Activated CD8-positive, alpha-beta memory T cell treated with anti-CD3 and anti-CD28 coated beads, Interleukin-2, amount 50 U/mL, for 1 hour (primary cell): ENCODE results near the gene PLCH1.
"Not testable (repeated sequence)": the region's sequence is repeated elsewhere in the genome, so short reads cannot be mapped to it uniquely, and the experiment has no call there.

Experiments used
- DNase-seq: peaks from one replicate; pipeline ENCODE4 v3.0.0-alpha.2; 2020; ENCODE audit errors: extremely low read depth

PLCH1 gene

GRCh38 chr3:155420881-155421486 is 323.9 kb downstream of the PLCH1 start:
- DNase-seq = no peak

GRCh38 chr3:155420406-155420805 is 324.5 kb downstream of the PLCH1 start:
- DNase-seq = no peak

DNA sequence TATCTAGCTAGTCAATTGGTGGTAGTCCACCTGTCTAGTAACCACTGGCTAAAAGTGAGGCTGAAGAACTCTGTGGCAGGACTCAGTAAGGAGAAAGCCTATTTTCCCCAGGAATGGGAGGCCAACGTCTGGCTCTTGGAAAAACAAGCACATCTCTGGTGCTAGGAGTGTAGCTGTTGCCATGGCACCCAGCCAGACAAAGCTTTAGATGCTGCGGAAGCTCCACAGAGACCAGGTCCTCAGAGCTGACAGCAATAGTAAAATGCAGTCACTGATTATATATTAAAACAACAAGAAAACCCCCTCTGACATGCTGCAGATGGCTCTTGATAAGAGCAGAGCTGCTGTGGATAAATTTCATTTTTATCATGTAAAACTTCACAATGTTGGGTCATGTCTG is 326.5 kb downstream of the PLCH1 start:
- DNase-seq = no peak

GRCh38 chr3:155417119-155417517 is 327.8 kb downstream of the PLCH1 start:
- no peak for DNase-seq

DNA sequence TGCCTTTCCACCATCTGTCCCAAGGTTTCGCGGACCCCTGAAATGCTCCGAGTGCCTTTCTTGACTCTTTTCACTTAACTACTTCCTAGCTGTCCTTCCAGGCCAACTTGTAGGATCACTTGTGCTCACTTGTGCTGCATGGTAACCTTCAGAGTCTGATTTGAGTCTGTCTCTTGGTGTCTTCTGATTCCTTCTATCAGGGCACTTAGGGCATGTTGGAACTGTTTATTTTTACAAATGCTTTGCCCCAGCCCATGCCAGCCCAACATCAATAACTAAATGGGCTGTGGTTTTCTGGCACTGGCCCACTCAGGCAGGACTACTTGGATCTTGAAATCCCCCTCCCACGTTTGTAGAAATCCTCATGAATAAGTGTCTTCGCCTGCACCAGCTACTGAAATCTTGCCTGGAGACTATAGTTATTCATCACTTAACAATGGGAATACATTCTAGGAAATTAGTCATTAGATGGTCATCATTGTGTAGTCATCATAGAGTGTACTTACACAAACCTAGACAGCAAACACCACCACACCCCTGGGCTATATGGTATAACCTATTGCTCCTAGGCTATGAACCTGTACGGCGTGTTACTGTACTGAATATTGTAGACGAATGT is 328.3 kb downstream of the PLCH1 start:
- no peak for DNase-seq

DNA sequence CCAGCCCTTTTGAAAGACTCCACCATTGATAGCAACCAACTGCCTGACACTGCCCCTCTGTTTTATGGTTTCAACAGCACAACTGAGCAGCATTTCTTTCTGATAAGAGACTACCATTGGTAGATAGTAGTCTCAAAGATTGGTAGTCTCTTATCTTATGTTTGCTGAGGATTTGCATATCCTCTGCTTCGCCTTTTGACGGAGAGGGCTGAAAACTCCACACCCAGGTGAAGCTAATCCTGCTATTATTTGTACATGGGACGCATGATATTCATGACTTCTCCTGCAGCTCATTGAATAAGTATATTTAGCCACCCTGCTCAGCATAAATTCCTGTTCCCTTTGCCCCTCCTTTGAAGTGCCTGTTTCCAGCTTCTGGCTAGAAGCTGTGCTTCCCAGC is 332.0 kb downstream of the PLCH1 start:
- DNase-seq = no peak

DNA sequence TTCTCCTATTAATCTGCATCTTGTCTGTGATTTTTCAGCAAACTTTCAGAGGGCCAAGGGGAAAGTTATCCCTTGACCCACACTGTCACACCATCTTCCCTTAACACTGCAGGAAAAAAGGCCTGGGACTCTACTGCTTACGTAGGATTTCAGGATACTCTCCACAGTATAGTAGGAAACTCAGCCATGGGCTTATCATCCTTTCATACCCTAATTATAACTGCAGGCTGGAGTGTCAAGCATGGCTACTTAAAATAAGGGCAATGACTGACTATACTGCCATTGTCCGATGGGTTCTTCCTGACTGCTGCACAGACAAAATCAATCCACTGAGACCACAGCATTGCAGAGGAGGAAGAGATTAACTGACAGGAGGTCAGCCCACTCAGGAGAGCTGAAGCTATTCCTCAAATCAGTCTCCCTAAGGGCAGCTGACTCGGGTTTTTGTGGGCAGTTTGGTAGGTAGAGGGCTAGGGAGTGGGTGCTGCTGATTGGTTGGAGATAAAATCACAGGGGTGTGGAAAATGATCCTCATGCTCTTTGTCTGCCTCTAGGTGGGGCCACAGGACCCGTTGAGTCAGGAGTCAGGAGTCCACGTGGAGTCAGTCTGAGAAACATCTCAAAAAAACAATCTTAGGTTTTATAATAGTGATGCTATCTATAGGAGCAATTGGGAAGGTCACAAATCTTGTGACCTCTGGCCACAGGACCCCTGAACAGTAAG is 333.2 kb downstream of the PLCH1 start:
- DNase-seq = no peak

GRCh38 chr3:155409336-155409735 is 335.5 kb downstream of the PLCH1 start:
- no peak for DNase-seq

- DNase-seq = no peak
Measured at GRCh38 chr3:155407971-155408370, 336.9 kb downstream of the PLCH1 start.

- no peak for DNase-seq
Measured at GRCh38 chr3:155407331-155407730, 337.5 kb downstream of the PLCH1 start.

DNA sequence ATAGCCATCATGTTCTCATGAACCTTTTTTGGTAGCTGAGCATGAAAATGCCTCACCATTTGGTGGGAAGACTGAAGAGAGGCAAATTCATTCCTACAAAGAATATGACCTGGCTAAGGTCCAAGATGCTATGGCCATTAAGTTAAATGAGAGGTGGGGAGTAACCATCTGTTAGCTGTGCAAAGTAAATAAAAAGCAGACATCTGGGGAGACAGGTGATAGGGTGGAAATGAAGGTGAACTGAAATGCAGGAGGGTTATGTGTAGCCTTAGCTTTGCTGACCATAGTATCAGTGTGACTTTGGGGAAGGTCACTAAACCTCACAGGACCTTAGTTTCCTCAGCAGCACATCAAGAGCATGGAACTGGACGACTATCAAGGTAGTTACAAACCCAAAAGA is 340.4 kb downstream of the PLCH1 start:
- DNase-seq = no peak

DNA sequence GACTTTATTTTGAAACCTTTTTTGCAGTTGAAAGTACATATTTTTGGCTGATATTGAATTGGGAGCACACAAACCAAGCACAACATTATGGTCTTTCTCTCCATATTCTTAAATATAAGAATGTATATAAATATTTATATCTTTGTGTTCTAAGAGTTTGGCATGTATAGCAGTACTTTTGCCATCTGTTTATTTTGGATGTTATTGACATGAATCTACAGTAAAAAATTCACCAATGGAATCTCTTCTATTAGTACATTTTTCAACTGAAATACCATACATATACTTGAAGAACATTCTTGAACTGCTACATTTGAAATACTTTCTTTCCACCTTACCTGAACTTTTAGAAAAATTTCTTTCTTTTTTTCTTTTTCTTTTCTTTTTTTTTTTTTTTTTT is 342.2 kb downstream of the PLCH1 start:
- DNase-seq = no peak

GRCh38 chr3:155398046-155398445 is 346.8 kb downstream of the PLCH1 start:
- DNase-seq = no peak

- not testable (repeated sequence) for DNase-seq
Measured at GRCh38 chr3:155394896-155395295, 350.0 kb downstream of the PLCH1 start.

GRCh38 chr3:155394240-155394639 is 350.6 kb downstream of the PLCH1 start:
- DNase-seq = no peak

GRCh38 chr3:155393316-155393715 is 351.6 kb downstream of the PLCH1 start:
- no peak for DNase-seq

DNA sequence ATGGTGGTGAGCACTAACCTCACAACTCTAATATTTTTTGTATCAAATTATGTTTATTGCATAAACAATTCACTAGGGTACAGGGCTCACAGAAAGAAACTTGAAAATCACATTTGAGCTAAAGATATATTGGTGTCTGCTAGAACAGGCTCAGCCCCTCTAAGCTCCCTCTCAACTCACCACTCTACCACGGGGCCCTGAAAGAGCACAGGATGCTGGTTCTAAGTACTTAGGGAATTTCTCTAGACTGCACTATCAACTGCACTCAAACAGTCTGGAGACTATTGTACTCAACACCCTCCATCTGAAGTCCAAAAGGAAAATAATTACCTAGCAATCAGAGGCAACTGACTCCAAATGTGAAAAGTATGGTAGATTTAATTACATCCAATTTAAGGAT is 352.7 kb downstream of the PLCH1 start:
- DNase-seq = no peak

- no peak for DNase-seq
Measured at GRCh38 chr3:155391551-155391958, 353.3 kb downstream of the PLCH1 start.

- no peak for DNase-seq
Measured at GRCh38 chr3:155391104-155391503, 353.8 kb downstream of the PLCH1 start.

GRCh38 chr3:155390351-155390750 is 354.5 kb downstream of the PLCH1 start:
- no peak for DNase-seq

- DNase-seq = no peak
Measured at GRCh38 chr3:155388417-155388816, 356.5 kb downstream of the PLCH1 start.

DNA sequence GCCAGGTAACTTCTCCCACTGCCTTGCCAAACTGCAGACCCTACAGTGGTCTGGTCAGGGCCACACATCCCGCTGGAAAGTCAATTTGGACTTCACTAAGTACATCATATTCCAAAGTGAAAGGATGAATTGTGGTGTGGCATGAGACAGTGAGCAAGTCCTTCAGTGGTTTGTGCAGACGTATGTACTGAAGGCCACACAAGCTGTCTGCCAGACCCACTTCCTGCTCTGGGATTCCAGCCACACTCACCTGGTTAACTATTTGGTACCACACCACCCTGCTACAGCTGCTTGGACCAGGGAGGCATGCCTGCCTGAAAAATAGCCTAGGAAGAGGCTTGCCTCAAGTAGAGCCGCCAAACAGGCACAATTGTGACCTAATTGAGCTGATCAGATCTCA is 357.3 kb downstream of the PLCH1 start:
- DNase-seq = no peak

DNA sequence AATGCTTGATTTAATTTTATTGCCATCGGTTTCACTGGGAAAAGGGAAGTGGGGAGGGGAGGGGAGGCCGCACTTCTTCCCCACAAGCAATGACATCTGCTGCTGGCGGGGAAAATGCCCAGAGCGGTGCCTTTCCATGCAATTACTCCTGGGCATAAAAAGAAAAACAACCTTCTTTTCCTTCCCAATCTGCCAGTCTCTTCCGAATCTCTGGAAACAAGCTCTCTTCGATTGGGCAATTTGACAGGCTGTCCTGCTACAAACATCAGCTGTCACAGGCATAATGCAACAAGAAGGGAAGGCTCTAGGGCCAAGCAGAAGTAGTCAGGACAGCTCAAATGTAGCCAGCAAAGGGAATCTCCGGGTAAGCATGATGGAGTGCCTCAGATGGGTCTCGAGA is 358.0 kb downstream of the PLCH1 start:
- DNase-seq = no peak
